GM13977 (cell line): Measurements from ENCODE around the gene OGDH.

Experiments
- DNase-seq: peaks from one replicate; pipeline ENCODE4 v3.0.0; 2012; ENCODE audit warnings: low spot score
- in situ Hi-C: fragments of 300-500 bp; cut with MboI; formaldehyde crosslinking; loops from one replicate; pipeline ENCODE4 v1.12.0; 2022; ENCODE audit warnings: low sequenced_read_pairs, low pct_unique_long_range_greater_than_20kb, mixed read lengths, inconsistent platforms; ENCODE audit not compliant: unreplicated experiment
- TF ChIP-seq, protein P1 (sequence below): IDR thresholded peaks from 2 replicates; pipeline ENCODE4 v1.5.1; 2012; ENCODE audit warnings: mild to moderate bottlenecking, control low read depth; ENCODE audit not compliant: insufficient read depth; ENCODE audit errors: extremely low read depth, missing control alignments

The OGDH gene

GRCh38 chr7:44755698-44756627 is 149.5 kb downstream of the OGDH start:
- DNase-seq: peak; percentile 9
- in situ Hi-C loops: no loop called here
- TF ChIP-seq, protein P1, sequence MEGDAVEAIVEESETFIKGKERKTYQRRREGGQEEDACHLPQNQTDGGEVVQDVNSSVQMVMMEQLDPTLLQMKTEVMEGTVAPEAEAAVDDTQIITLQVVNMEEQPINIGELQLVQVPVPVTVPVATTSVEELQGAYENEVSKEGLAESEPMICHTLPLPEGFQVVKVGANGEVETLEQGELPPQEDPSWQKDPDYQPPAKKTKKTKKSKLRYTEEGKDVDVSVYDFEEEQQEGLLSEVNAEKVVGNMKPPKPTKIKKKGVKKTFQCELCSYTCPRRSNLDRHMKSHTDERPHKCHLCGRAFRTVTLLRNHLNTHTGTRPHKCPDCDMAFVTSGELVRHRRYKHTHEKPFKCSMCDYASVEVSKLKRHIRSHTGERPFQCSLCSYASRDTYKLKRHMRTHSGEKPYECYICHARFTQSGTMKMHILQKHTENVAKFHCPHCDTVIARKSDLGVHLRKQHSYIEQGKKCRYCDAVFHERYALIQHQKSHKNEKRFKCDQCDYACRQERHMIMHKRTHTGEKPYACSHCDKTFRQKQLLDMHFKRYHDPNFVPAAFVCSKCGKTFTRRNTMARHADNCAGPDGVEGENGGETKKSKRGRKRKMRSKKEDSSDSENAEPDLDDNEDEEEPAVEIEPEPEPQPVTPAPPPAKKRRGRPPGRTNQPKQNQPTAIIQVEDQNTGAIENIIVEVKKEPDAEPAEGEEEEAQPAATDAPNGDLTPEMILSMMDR: no peak

GRCh38 chr7:44756904-44757303 is 150.5 kb downstream of the OGDH start:
- TF ChIP-seq, protein P1: no peak

DNA sequence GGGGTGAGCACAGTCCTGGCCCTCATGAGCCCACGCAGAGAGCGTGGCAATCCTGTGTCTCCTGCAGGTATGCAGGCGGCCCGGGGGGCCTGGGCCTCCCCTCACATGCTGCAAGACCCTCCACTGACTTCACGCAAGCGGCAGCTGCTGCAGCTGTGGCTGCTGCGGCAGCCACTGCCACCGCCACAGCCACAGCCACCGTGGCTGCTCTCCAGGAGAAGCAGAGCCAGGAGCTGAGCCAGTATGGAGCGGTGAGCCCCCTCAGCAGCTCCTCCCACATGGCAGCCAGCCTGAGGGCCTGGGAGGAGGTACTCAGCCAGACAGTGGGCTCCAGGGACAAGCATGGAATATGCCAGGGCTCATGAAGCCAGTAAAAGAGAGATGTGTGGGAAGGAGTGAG is 150.9 kb downstream of the OGDH start:
- in situ Hi-C loops: no loop called here

More at GRCh38 chr7:44756904-44757303, 150.5 kb downstream of the OGDH start:
- no peak for DNase-seq
- in situ Hi-C loops: no loop called here

GRCh38 chr7:44757739-44758138 is 151.3 kb downstream of the OGDH start:
- peak; percentile 18 for DNase-seq
- in situ Hi-C loops: no loop called here
- TF ChIP-seq, protein P1: no peak

More for the DNA sequence above, 150.9 kb downstream of the OGDH start:
- DNase-seq: no peak
- TF ChIP-seq, protein P1: no peak
